GM23338 (cell line): Measurements from ENCODE around the gene HS6ST1. TPM values are rescaled to one million over a fixed set of nuclear protein-coding genes. Genes with fewer than 3 reads are reported as not detected.

Experiments
- ATAC-seq: fragments of 200-7000 bp; cut with Tn5 transposase; 3 replicates; pipeline ENCODE4 v1.9.1; 2020
- DNase-seq: peaks from one replicate; pipeline ENCODE4 v3.0.0-alpha.2; 2015; ENCODE audit warnings: low spot score
- H2AFZ ChIP-seq: fragments of 200-600 bp; sonication (generic); 2 replicates; pipeline ENCODE4 v1.8.0; 2016; ENCODE audit warnings: antibody characterized with exemption, mild to moderate bottlenecking, moderate library complexity
- H3F3A ChIP-seq: fragments of 200-600 bp; sonication (generic); replicated peaks from 2 replicates; pipeline ENCODE4 v1.8.0; 2017; ENCODE audit warnings: antibody characterized with exemption, mixed run types, low read depth
- H3K27ac ChIP-seq: fragments of 200-600 bp; sonication (generic); 2 replicates; pipeline ENCODE4 v1.6.1; 2016; ENCODE audit warnings: low read depth
- H3K27me3 ChIP-seq: fragments of 200-600 bp; sonication (generic); 2 replicates; pipeline ENCODE4 v1.8.0; 2016; ENCODE audit warnings: mild to moderate bottlenecking, mixed run types, moderate library complexity; ENCODE audit not compliant: insufficient read depth
- H3K36me3 ChIP-seq: fragments of 200-600 bp; sonication (generic); 2 replicates; pipeline ENCODE4 v1.8.0; 2016; ENCODE audit warnings: mild to moderate bottlenecking; ENCODE audit not compliant: insufficient read depth
- H3K4me1 ChIP-seq: fragments of 200-600 bp; sonication (generic); 2 replicates; pipeline ENCODE4 v1.8.0; 2016; ENCODE audit warnings: mild to moderate bottlenecking, moderate library complexity; ENCODE audit not compliant: insufficient read depth
- H3K4me2 ChIP-seq: fragments of 200-600 bp; sonication (generic); 2 replicates; pipeline ENCODE4 v1.7.1; 2017; ENCODE audit warnings: mixed run types
- H3K4me3 ChIP-seq: fragments of 200-600 bp; sonication (generic); 2 replicates; pipeline ENCODE4 v1.6.1; 2016; ENCODE audit warnings: mixed run types
- H3K79me2 ChIP-seq: fragments of 200-600 bp; sonication (generic); replicated peaks from 2 replicates; pipeline ENCODE4 v1.8.0; 2017; ENCODE audit warnings: mild to moderate bottlenecking; ENCODE audit not compliant: insufficient read depth
- H3K9me2 ChIP-seq: fragments of 200-600 bp; sonication (generic); 2 replicates; pipeline ENCODE4 v1.8.0; 2017; ENCODE audit not compliant: insufficient read depth
- H4K20me1 ChIP-seq: fragments of 200-600 bp; sonication (generic); replicated peaks from 2 replicates; pipeline ENCODE4 v1.8.0; 2017; ENCODE audit warnings: mild to moderate bottlenecking; ENCODE audit not compliant: insufficient read depth
- H3K27ac Mint-ChIP-seq: 2 replicates; pipeline ENCODE4 v1.8.0; 2020; ENCODE audit warnings: inconsistent platforms, mild to moderate bottlenecking, moderate library complexity, mixed read lengths
- H3K27me3 Mint-ChIP-seq: 3 replicates; pipeline ENCODE4 v1.8.0; 2022; ENCODE audit warnings: low read depth, mild to moderate bottlenecking, moderate library complexity, mixed read lengths, inconsistent platforms; ENCODE audit not compliant: insufficient read depth, poor library complexity
- H3K36me3 Mint-ChIP-seq: 3 replicates; pipeline ENCODE4 v1.8.0; 2021; ENCODE audit warnings: low read depth, mild to moderate bottlenecking, inconsistent platforms, moderate library complexity, mixed read lengths
- H3K4me1 Mint-ChIP-seq: 3 replicates; pipeline ENCODE4 v1.8.0; 2020; ENCODE audit warnings: mild to moderate bottlenecking, inconsistent platforms, mixed read lengths
- H3K4me3 Mint-ChIP-seq: 3 replicates; pipeline ENCODE4 v1.8.0; 2021; ENCODE audit warnings: moderate library complexity, mild to moderate bottlenecking, inconsistent platforms, mixed read lengths
- H3K9me3 Mint-ChIP-seq: 3 replicates; pipeline ENCODE4 v1.8.0; 2020; ENCODE audit warnings: moderate library complexity, mild to moderate bottlenecking, inconsistent platforms, mixed read lengths
- EZH2 ChIP-seq: fragments of 200-600 bp; sonication (generic); IDR thresholded peaks from one replicate; pipeline ENCODE4 v1.8.0; 2017; ENCODE audit warnings: antibody characterized with exemption, mild to moderate bottlenecking, low read depth; ENCODE audit not compliant: unreplicated experiment
- JUNB ChIP-seq: IDR thresholded peaks from one replicate; pipeline ENCODE4 v1.6.1; 2016; ENCODE audit warnings: antibody characterized with exemption; ENCODE audit not compliant: unreplicated experiment
- NANOG ChIP-seq: IDR thresholded peaks from 2 replicates; pipeline ENCODE4 v1.6.1; 2016; ENCODE audit warnings: antibody characterized with exemption, borderline replicate concordance
- POLR2AphosphoS5 ChIP-seq: IDR thresholded peaks from 2 replicates; pipeline ENCODE4 v1.6.1; 2016; ENCODE audit warnings: antibody characterized with exemption, low read depth
- STAT1 ChIP-seq: IDR thresholded peaks from one replicate; pipeline ENCODE4 v1.6.1; 2016; ENCODE audit warnings: antibody characterized with exemption; ENCODE audit not compliant: unreplicated experiment
- ZNF114 ChIP-seq: fragments of 250-450 bp; sonication (Bioruptor Pico); IDR thresholded peaks from 2 replicates; pipeline ENCODE4 v1.5.0; 2020; ENCODE audit warnings: mild to moderate bottlenecking, moderate library complexity
- ZNF331 ChIP-seq: fragments of 250-450 bp; sonication (Bioruptor Pico); IDR thresholded peaks from 2 replicates; pipeline ENCODE4 v1.5.0; 2020; ENCODE audit warnings: low read depth, mild to moderate bottlenecking, moderate library complexity
- polyA plus RNA-seq: library from polyadenylated mRNA; unstranded; fragments of >200 nt; fragmentation: Nextera tagmentation; extraction: Ambion mirVana; gene quantifications from 2 replicates; pipeline ENCODE4 v1.2.1, GENCODE V29; 2016
- total RNA-seq: library from RNA; depleted of rRNA; stranded (reverse); fragments of >200 nt; shearing (Covaris generic); gene quantifications from 2 replicates; pipeline ENCODE4 v1.2.3, GENCODE V29; 2014
- TF ChIP-seq, protein P1 (sequence below), 2 experiments: fragments of 200-600 bp in 1 of 2; sonication (generic) in 1 of 2; conservative IDR thresholded peaks; 2 replicates each; pipeline versions ENCODE4 v1.5.1 to v1.6.1; 2016 to 2017; ENCODE audit warnings: antibody characterized with exemption in 2 of 2, low read depth in 2 of 2, mild to moderate bottlenecking in 2 of 2, moderate library complexity in 1 of 2
- TF ChIP-seq, protein P2 (sequence below): IDR thresholded peaks from one replicate; pipeline ENCODE4 v1.6.1; 2018; ENCODE audit warnings: antibody characterized with exemption; ENCODE audit not compliant: unreplicated experiment
- TF ChIP-seq, protein P3 (sequence below): IDR thresholded peaks from 2 replicates; pipeline ENCODE4 v1.6.1; 2016; ENCODE audit warnings: antibody characterized with exemption

The HS6ST1 gene
- total and polyA plus RNA-seq, 2 experiments from 2014 or later = 21.1 to 106 TPM

DNA sequence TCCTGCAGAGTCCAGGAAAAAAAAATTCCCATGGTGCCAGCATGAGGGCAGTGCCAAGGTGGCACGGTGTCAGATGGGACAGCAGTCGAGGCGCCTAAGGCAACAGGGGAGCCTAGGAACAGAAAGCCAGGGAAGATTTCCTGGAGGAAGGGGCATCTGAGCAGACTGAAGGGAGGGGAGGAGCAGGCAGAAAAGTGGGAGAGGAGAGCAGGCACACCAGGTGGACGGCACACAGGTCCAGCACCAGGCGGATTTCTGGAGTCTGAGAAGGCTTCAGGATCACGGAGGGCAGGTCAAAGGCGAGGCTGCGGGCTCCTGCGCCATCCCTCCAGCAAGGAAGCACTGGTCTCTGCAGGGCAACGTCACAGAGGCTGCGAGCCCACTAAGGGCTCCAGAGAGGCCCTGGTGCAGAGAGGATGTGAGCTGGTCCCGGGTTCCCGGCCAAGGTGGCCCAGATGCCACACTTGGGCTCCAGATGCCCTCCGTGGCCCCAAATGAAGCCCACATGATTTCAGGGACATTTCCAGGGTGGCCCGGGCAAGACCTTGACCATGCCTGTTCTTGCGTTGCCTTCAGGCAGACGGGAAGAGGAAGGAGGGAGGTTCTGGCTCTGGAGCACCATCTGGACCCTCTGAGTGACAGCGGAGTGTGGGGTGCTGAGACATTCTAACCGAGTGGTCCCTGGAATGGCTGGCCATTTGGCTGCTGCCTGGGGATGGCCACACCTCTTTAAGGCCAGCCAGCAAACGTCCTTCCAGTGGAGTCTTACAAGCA lies 4.1 kb downstream of the HS6ST1 start (continued):
- TF ChIP-seq, protein P1, sequence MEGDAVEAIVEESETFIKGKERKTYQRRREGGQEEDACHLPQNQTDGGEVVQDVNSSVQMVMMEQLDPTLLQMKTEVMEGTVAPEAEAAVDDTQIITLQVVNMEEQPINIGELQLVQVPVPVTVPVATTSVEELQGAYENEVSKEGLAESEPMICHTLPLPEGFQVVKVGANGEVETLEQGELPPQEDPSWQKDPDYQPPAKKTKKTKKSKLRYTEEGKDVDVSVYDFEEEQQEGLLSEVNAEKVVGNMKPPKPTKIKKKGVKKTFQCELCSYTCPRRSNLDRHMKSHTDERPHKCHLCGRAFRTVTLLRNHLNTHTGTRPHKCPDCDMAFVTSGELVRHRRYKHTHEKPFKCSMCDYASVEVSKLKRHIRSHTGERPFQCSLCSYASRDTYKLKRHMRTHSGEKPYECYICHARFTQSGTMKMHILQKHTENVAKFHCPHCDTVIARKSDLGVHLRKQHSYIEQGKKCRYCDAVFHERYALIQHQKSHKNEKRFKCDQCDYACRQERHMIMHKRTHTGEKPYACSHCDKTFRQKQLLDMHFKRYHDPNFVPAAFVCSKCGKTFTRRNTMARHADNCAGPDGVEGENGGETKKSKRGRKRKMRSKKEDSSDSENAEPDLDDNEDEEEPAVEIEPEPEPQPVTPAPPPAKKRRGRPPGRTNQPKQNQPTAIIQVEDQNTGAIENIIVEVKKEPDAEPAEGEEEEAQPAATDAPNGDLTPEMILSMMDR (conservative IDR thresholded peaks at IDR 0.05; ENCODE audit: low read depth in 2 of 2) = no peak
- TF ChIP-seq JUNB (no peak), ZNF331 (no peak), POLR2AphosphoS5 (no peak), NANOG (no peak), STAT1 (no peak), EZH2 (no peak), ZNF114 (CRISPR knock-in tag) (no peak)
- TF ChIP-seq, protein P2, sequence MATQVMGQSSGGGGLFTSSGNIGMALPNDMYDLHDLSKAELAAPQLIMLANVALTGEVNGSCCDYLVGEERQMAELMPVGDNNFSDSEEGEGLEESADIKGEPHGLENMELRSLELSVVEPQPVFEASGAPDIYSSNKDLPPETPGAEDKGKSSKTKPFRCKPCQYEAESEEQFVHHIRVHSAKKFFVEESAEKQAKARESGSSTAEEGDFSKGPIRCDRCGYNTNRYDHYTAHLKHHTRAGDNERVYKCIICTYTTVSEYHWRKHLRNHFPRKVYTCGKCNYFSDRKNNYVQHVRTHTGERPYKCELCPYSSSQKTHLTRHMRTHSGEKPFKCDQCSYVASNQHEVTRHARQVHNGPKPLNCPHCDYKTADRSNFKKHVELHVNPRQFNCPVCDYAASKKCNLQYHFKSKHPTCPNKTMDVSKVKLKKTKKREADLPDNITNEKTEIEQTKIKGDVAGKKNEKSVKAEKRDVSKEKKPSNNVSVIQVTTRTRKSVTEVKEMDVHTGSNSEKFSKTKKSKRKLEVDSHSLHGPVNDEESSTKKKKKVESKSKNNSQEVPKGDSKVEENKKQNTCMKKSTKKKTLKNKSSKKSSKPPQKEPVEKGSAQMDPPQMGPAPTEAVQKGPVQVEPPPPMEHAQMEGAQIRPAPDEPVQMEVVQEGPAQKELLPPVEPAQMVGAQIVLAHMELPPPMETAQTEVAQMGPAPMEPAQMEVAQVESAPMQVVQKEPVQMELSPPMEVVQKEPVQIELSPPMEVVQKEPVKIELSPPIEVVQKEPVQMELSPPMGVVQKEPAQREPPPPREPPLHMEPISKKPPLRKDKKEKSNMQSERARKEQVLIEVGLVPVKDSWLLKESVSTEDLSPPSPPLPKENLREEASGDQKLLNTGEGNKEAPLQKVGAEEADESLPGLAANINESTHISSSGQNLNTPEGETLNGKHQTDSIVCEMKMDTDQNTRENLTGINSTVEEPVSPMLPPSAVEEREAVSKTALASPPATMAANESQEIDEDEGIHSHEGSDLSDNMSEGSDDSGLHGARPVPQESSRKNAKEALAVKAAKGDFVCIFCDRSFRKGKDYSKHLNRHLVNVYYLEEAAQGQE = no peak
- TF ChIP-seq, protein P3, sequence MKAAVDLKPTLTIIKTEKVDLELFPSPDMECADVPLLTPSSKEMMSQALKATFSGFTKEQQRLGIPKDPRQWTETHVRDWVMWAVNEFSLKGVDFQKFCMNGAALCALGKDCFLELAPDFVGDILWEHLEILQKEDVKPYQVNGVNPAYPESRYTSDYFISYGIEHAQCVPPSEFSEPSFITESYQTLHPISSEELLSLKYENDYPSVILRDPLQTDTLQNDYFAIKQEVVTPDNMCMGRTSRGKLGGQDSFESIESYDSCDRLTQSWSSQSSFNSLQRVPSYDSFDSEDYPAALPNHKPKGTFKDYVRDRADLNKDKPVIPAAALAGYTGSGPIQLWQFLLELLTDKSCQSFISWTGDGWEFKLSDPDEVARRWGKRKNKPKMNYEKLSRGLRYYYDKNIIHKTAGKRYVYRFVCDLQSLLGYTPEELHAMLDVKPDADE = no peak

DNA sequence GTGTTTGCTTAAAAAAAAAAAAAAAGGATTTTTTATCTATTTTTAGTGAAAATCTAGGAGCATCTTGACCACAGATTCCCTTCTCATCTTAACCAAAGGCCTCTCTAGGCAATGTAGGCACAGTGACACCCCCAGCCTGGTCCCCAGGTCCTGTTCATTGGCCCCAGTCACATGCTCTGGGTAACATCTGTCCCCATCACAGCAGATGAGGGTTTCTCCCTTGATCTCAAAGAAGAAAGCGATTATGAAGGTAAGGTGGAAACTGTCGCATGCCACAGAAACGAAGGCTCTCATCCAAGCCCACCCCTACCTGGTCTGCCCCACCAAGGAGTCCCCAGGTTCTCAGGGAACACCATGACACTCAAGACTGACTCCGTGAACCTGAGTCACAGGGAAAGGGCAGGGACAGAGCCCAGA lies 4.7 kb downstream of the HS6ST1 start:
- peaks cover 91% of the 10 kb centered on the region for H3K79me2 ChIP-seq
- peaks cover 42% of the 10 kb centered on the region for H3K4me1 Mint-ChIP-seq
- no peaks in the 10 kb centered on the region for H3K9me3 Mint-ChIP-seq
- no peaks in the 10 kb centered on the region for H3K27me3 ChIP-seq
- H3K4me1 ChIP-seq = peaks cover 24% of the 10 kb centered on the region
- DNase-seq (no peak), ATAC-seq (no peak)
- H3K36me3 Mint-ChIP-seq = peaks cover 17% of the 10 kb centered on the region
- H3K27ac Mint-ChIP-seq = no peak overlapping the region
- peaks cover 78% of the 10 kb centered on the region for H4K20me1 ChIP-seq
- TF ChIP-seq STAT1 = no peak
- H3K4me3 Mint-ChIP-seq = no peak overlapping the region
- no peak overlapping the region for H3K27ac ChIP-seq
- H3K4me3 ChIP-seq = no peak overlapping the region
- H2AFZ ChIP-seq = no peak overlapping the region
- H3F3A ChIP-seq = no peaks in the 10 kb centered on the region
- H3K27me3 Mint-ChIP-seq = peaks cover 11% of the 10 kb centered on the region
- H3K4me2 ChIP-seq = no peak overlapping the region
- no peaks in the 10 kb centered on the region for H3K9me2 ChIP-seq
- no peaks in the 10 kb centered on the region for H3K36me3 ChIP-seq
